Activated CD4-positive, alpha-beta memory T cell treated with anti-CD3 and anti-CD28 coated beads for 36 hours (primary cell): Measurements from ENCODE around the gene KLHL6. TPM values are rescaled to one million over a fixed set of nuclear protein-coding genes. Genes with fewer than 3 reads are reported as not detected.
"Not testable (repeated sequence)": the region's sequence is repeated elsewhere in the genome, so short reads cannot be mapped to it uniquely, and the experiment has no call there.

Source experiments
- CTCF ChIA-PET: fragments of 350-600 bp; sonication (Branson Sonifier 250); formaldehyde crosslinking; loops from one replicate; lab custom pipeline; 2021; ENCODE audit warnings: antibody characterized with exemption, inconsistent platforms; lab: Charles Lee
- POLR2A ChIA-PET: fragments of 350-600 bp; sonication (Branson Sonifier 250); formaldehyde crosslinking; loops from one replicate; lab custom pipeline; 2021; ENCODE audit warnings: antibody characterized with exemption; lab: Charles Lee
- DNase-seq: peaks from one replicate; pipeline ENCODE4 v3.0.0-alpha.2; 2020
- H3K27ac Mint-ChIP-seq: one replicate; pipeline ENCODE4 v1.8.0; 2021; ENCODE audit warnings: mixed read lengths
- H3K27me3 Mint-ChIP-seq: one replicate; pipeline ENCODE4 v1.8.0; 2021; ENCODE audit warnings: mixed read lengths
- H3K36me3 Mint-ChIP-seq: one replicate; pipeline ENCODE4 v1.8.0; 2021; ENCODE audit warnings: mixed read lengths
- H3K4me1 Mint-ChIP-seq: one replicate; pipeline ENCODE4 v1.8.0; 2021; ENCODE audit warnings: low read depth, mixed read lengths
- H3K4me3 Mint-ChIP-seq: one replicate; pipeline ENCODE4 v1.8.0; 2021; ENCODE audit warnings: mild to moderate bottlenecking, mixed read lengths
- H3K9me3 Mint-ChIP-seq: one replicate; pipeline ENCODE4 v1.8.0; 2021; ENCODE audit warnings: mixed read lengths
- intact Hi-C: fragments of 100-400 bp; cut with micrococcal nuclease; formaldehyde crosslinking; loops from one replicate; pipeline ENCODE4 v1.15.1; 2023
- total RNA-seq, 2 experiments: library from RNA; stranded (reverse); gene quantifications; one replicate each; pipeline ENCODE4 v1.2.3, GENCODE V29; 2021

Gene KLHL6
- total RNA-seq, 2 experiments from 2014 or later = 63.5 to 65.2 TPM

DNA sequence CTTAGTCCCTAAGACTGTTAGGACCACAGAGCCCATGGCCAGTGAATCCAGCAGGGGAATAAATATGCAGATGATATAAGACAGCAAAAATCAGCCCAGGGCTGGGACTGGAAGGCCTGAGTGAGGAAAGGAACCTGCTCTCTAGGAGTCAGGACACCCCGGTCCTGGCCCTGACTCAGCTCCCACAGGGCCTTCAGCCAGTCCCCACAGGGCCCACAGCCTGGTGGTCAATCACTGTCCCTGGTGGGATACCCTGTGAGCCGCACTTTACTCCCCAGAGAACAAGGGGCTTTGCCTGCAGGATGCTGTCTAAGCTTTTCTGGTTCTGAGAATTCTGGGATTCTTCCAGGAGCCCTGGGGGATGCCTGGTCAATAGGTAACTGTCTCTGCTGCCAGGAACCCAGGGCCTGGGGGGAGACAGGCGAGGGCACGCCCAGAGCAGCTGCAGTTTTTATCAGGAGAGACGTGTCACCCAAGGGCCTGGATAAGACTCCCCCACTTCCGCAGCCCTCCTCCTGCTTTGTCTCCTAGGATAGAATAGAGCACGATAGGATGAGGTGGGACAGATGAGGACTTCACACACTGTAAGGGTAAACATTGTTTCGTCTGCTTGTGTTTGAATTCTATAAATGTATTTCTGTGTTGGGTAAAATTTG, 77.6 kb downstream of the KLHL6 start:
- intact Hi-C loops = no loop called here
- no peak overlapping the region for H3K4me3 Mint-ChIP-seq
- CTCF ChIA-PET = interaction anchor here (0.6 to 1.7 kb wide), 4 partner anchors 9 to 289 kb away, joined by 3 to 4 read pairs (median 3); no protein-coding TSS in a partner anchor
- no peak overlapping the region for H3K27ac Mint-ChIP-seq
- peaks cover 6% of the 10 kb centered on the region for H3K4me1 Mint-ChIP-seq
- H3K36me3 Mint-ChIP-seq = no peaks in the 10 kb centered on the region
- no peaks in the 10 kb centered on the region for H3K9me3 Mint-ChIP-seq
- POLR2A ChIA-PET = no interaction called here
- H3K27me3 Mint-ChIP-seq = no peaks in the 10 kb centered on the region
- DNase-seq = no peak

DNA sequence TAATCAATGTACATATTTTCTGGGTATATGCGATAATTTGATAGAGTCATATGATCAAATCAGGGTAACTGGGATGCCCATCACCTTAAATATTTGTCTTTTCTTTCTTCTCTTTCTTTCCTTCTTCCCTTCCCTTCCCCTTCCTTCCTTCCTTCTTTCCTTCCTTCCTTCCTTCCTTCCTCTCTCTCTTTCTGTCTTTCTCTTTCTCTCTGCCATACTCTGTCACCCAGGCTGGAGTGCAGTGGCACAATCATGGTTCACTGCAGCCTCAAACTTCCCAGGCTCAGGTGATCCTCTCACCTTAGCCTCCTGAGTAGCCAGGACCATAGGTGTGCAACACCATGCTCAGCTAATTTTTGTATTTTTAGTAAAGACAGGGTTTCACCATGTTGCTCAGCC, 79.7 kb downstream of the KLHL6 start:
- H3K4me1 Mint-ChIP-seq, DNase-seq, H3K27ac Mint-ChIP-seq, POLR2A ChIA-PET, H3K4me3 Mint-ChIP-seq, H3K27me3 Mint-ChIP-seq, H3K9me3 Mint-ChIP-seq, intact Hi-C loops, H3K36me3 Mint-ChIP-seq: not testable (repeated sequence)
- CTCF ChIA-PET = interaction anchor here (0.6 to 2.3 kb wide), 3 partner anchors 116 to 291 kb away, joined by 3 to 8 read pairs (median 5); no protein-coding TSS in a partner anchor

- no peak for DNase-seq
- H3K27ac Mint-ChIP-seq = no peak overlapping the region
- CTCF ChIA-PET = interaction anchor here (0.6 to 2.3 kb wide), 4 partner anchors 116 to 292 kb away, joined by 3 to 8 read pairs (median 4); no protein-coding TSS in a partner anchor
- intact Hi-C loops = no loop called here
- H3K9me3 Mint-ChIP-seq = no peaks in the 10 kb centered on the region
- no peaks in the 10 kb centered on the region for H3K36me3 Mint-ChIP-seq
- POLR2A ChIA-PET = no interaction called here
- H3K4me3 Mint-ChIP-seq = no peak overlapping the region
- no peaks in the 10 kb centered on the region for H3K27me3 Mint-ChIP-seq
- H3K4me1 Mint-ChIP-seq = peaks cover 2% of the 10 kb centered on the region
Observed at GRCh38 chr3:183475016-183475763, 80.3 kb downstream of the KLHL6 start.

DNA sequence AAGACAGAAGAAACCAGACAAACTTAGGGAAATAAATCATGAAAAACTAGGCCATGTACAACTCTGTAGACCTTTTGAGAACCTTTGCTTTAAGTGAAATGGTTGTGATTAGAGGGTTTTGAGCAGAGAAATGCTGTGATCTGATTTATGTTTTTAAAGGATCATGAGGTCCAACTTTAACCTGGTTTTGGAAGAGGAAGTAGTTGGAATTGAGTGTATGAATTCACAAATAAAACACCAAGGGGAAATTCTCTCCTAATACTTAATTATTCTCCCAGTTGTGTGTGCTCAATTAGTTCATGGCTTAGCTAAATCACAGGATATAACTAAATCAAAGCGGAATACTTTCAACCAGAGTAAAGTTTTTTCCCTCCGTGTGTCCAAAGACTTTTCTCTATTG, 81.5 kb downstream of the KLHL6 start:
- intact Hi-C loops = no loop called here
- H3K27ac Mint-ChIP-seq = no peak overlapping the region
- no peak overlapping the region for H3K4me3 Mint-ChIP-seq
- H3K27me3 Mint-ChIP-seq = no peaks in the 10 kb centered on the region
- no peaks in the 10 kb centered on the region for H3K36me3 Mint-ChIP-seq
- H3K9me3 Mint-ChIP-seq = no peaks in the 10 kb centered on the region
- peaks cover 9% of the 10 kb centered on the region for H3K4me1 Mint-ChIP-seq
- ChIA-PET POLR2A (no interaction called here), CTCF (interaction anchor here (0.7 to 1.2 kb wide), 2 partner anchors 32 to 289 kb away, joined by 3 read pairs; no protein-coding TSS in a partner anchor)
- no peak for DNase-seq

DNA sequence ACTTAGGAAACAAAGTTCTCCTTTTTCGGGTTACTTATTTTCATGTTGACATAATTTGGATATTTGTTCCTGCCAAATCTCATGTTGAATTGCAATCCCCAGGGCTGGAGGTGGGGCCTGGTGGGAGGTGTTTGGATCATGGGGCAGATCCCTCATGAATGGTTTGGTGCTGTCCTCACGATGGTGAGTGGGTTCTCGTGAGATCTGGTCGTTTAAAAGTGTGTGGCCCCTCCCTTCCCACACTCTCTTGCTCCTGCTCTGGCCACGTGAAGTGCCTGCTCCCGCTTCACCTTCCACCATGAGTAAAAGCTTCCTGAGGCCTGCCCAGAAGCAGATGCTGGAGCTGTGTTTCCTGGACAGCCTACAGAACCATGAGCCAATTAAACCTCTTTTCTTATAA, 83.4 kb downstream of the KLHL6 start:
- Mint-ChIP-seq H3K27ac (no peak overlapping the region), H3K36me3 (no peaks in the 10 kb centered on the region), H3K4me3 (no peak overlapping the region), H3K27me3 (no peaks in the 10 kb centered on the region), H3K4me1 (peaks cover 20% of the 10 kb centered on the region), H3K9me3 (no peaks in the 10 kb centered on the region)
- intact Hi-C loops = no loop called here
- POLR2A ChIA-PET = no interaction called here
- DNase-seq = no peak
- CTCF ChIA-PET = interaction anchor here (4.1 kb wide), 1 partner anchor 294 kb away, joined by 34 read pairs; no protein-coding TSS in a partner anchor

DNA sequence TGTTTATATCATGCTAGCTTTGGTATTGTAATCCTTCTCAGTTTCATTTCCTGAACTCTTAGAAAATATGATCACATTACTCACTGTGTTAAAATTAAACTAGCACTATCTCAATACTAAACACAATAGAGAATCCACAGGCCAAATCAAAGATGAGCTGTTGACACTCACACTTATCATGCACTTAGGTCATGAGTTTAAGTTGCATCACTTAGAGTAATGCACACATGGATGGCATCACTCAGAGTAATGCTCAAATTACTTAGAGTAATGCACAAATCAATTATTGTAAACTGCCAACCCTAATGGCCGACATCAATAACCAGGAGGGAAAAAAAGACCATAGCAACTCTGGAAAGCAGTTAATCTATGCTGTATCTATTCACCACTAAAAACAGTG, 87.1 kb downstream of the KLHL6 start:
- peaks cover 20% of the 10 kb centered on the region for H3K4me1 Mint-ChIP-seq
- H3K4me3 Mint-ChIP-seq = no peak overlapping the region
- H3K9me3 Mint-ChIP-seq = no peaks in the 10 kb centered on the region
- H3K36me3 Mint-ChIP-seq = no peaks in the 10 kb centered on the region
- POLR2A ChIA-PET = interaction anchor here (0.9 to 1.5 kb wide), 5 partner anchors 38 to 168 kb away, joined by 3 to 7 read pairs (median 4); partner anchors contain the start of gene MCF2L2
- intact Hi-C loops = loop anchor here (1.0 to 5.0 kb wide), 5 partner anchors 22 to 549 kb away; partner anchors contain the start of genes ABCC5 and MAP6D1
- CTCF ChIA-PET = interaction anchor here (0.5 to 4.1 kb wide), 23 partner anchors 9 to 552 kb away, joined by 3 to 34 read pairs (median 5); partner anchors contain the start of genes MCF2L2, PARL and YEATS2
- H3K27ac Mint-ChIP-seq = peak overlapping the region; percentile 79
- DNase-seq = no peak
- H3K27me3 Mint-ChIP-seq = no peaks in the 10 kb centered on the region

GRCh38 chr3:183466575-183466974, 88.9 kb downstream of the KLHL6 start:
- H3K27ac Mint-ChIP-seq = no peak overlapping the region
- no peaks in the 10 kb centered on the region for H3K9me3 Mint-ChIP-seq
- no peaks in the 10 kb centered on the region for H3K27me3 Mint-ChIP-seq
- CTCF ChIA-PET = no interaction called here
- POLR2A ChIA-PET = no interaction called here
- no peak for DNase-seq
- peaks cover 20% of the 10 kb centered on the region for H3K4me1 Mint-ChIP-seq
- intact Hi-C loops = loop anchor here (5.0 kb wide), 1 partner anchor 551 kb away; the partner anchor contains the start of gene ABCC5
- H3K4me3 Mint-ChIP-seq = no peak overlapping the region
- H3K36me3 Mint-ChIP-seq = no peaks in the 10 kb centered on the region

GRCh38 chr3:183465710-183466109, 89.8 kb downstream of the KLHL6 start:
- H3K9me3 Mint-ChIP-seq, H3K27ac Mint-ChIP-seq, CTCF ChIA-PET, H3K36me3 Mint-ChIP-seq, DNase-seq, POLR2A ChIA-PET, H3K4me3 Mint-ChIP-seq, H3K27me3 Mint-ChIP-seq: not testable (repeated sequence)
- intact Hi-C loops = loop anchor here (5.0 kb wide), 1 partner anchor 552 kb away; the partner anchor contains the start of gene ABCC5
- peaks cover 20% of the 10 kb centered on the region for H3K4me1 Mint-ChIP-seq

DNA sequence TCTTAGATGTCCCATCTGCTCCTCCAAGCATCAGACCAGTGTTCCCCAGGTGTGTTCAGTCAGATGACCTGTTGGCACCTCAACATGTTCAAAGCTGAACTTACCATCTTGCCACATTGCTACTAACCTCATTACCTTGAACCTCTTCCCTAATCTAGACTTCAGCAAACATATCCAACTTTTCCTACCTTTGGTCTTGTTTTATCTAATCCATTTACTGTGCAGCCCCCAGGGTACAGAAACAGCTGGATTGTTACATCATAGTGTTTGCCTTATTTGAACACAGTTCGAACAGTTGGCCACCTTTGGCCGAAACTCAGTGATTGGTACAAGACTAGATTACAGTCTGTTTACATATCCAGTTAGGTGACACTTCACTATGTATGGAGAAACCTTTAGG, 91.0 kb downstream of the KLHL6 start:
- intact Hi-C loops = no loop called here
- H3K4me1 Mint-ChIP-seq = peaks cover 14% of the 10 kb centered on the region

DNA sequence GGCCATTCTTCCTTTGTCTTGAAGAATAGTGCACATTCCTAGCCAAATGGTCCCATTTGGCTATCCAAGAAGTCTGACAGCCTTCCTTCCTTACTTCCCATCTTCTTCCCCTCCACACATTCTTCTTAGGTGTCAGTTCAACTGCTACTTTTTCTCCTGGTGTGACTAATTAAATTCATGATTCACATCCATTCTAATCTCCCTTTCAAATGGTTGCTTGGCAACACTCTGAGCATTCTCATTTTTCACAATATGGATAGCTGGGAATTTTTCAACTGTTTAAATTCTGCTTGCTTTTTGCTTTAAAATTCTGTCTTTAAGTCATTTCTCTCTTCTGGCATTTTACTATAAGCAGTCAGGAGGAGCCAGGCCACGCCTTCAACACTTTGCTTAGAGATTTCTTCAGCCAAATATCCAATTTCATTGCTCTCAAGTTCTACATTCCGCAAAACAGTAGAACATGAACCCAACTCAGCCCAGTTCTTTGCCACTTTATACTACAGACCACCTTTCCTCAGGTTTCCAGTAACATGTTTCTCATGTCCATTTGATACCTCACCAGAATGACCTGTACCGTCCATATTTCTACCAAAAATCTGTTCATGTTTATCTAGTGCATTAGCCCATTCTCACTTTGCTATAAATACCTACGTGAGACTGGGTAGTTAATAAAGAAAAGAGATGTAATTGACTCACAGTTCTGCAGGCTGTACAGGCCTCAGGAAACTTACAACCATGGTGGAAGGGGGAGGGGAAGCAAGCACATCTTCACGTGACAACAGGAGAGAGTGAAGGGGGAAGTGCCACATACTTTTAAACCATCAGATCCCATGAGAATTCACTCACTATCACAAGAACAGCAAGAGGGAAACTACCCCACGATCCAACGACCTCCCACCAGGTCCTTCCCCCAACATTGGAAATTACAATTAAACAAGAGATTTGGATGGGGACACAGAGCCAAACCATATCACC, 95.1 kb downstream of the KLHL6 start:
- POLR2A ChIA-PET = no interaction called here
- no peak overlapping the region for H3K27ac Mint-ChIP-seq

More for the DNA sequence above, 91.0 kb downstream of the KLHL6 start:
- Mint-ChIP-seq H3K27me3 (no peaks in the 10 kb centered on the region), H3K36me3 (no peaks in the 10 kb centered on the region), H3K9me3 (no peaks in the 10 kb centered on the region), H3K4me3 (no peak overlapping the region), H3K27ac (no peak overlapping the region)
- DNase-seq = no peak
- ChIA-PET CTCF (no interaction called here), POLR2A (no interaction called here)

GRCh38 chr3:183455089-183455488, 100.4 kb downstream of the KLHL6 start:
- no peak overlapping the region for H3K4me3 Mint-ChIP-seq
- CTCF ChIA-PET = interaction anchor here (0.6 kb wide), 1 partner anchor 359 kb away, joined by 3 read pairs; no protein-coding TSS in a partner anchor
- DNase-seq = no peak

More for the DNA sequence above, 95.1 kb downstream of the KLHL6 start:
- Mint-ChIP-seq H3K27me3 (no peaks in the 10 kb centered on the region), H3K36me3 (no peaks in the 10 kb centered on the region), H3K9me3 (no peaks in the 10 kb centered on the region), H3K4me1 (no peaks in the 10 kb centered on the region), H3K4me3 (no peak overlapping the region)
- DNase-seq = no peak
- intact Hi-C loops = no loop called here
- CTCF ChIA-PET = no interaction called here

More at GRCh38 chr3:183455089-183455488, 100.4 kb downstream of the KLHL6 start:
- Mint-ChIP-seq H3K9me3 (no peaks in the 10 kb centered on the region), H3K4me1 (no peaks in the 10 kb centered on the region), H3K36me3 (no peaks in the 10 kb centered on the region), H3K27ac (no peak overlapping the region), H3K27me3 (no peaks in the 10 kb centered on the region)
- intact Hi-C loops = no loop called here
- POLR2A ChIA-PET = no interaction called here
